Measurements from ENCODE around the gene AHCYL2. TPM values are rescaled to one million over a fixed set of nuclear protein-coding genes. Genes with fewer than 3 reads are reported as not detected.
A peak's percentile ranks its signal among the peaks of the same experiment; 100 is the strongest.

AHCYL2 gene
- total and polyA plus RNA-seq, 4 donors, result 7.9 to 19.9 (median 10.9) TPM

GRCh38 chr7:129417073-129417472 is 192.2 kb downstream of the AHCYL2 start:
- intact Hi-C loops (cut with DNase I), result no loop called here
- ATAC-seq (ENCODE audit: low FRiP score) (no peak), DNase-seq (no peak)
- Histone ChIP-seq H3K4me3 (ENCODE audit: low read length in 2 of 2) (no peak overlapping the region), H3K27me3 (ENCODE audit: control insufficient read depth in 1 of 2, insufficient read depth in 2 of 2, low read length in 1 of 2) (no peaks in the 10 kb centered on the region), H3K27ac (ENCODE audit: low read depth in 1 of 2, low read length in 2 of 2) (no peak overlapping the region), H3K36me3 (ENCODE audit: control insufficient read depth in 1 of 2, insufficient read depth in 2 of 2, low read length in 1 of 2) (no peaks in the 10 kb centered on the region), H3K4me1 (ENCODE audit: control insufficient read depth in 1 of 2, insufficient read depth in 2 of 2, low read length in 2 of 2) (no peaks in the 10 kb centered on the region), H3K9me3 (ENCODE audit: control insufficient read depth, low read length) (no peaks in the 10 kb centered on the region)
- 92 to 93% methylated on average over 5 of the region's 5 CpGs for WGBS, 2 donors

- ATAC-seq (ENCODE audit: low FRiP score), result no peak
- H3K9me3 ChIP-seq (ENCODE audit: control insufficient read depth, low read length), result no peaks in the 10 kb centered on the region
- intact Hi-C loops (cut with DNase I), result no loop called here
- 1 to 7% methylated on average over 2 of the region's 2 CpGs for WGBS, 2 donors
- DNase-seq, result no peak
- no peak overlapping the region for H3K27ac ChIP-seq (ENCODE audit: low read depth in 1 of 2, low read length in 2 of 2)
- no peak overlapping the region for H3K4me3 ChIP-seq (ENCODE audit: low read length in 2 of 2)
- peaks cover 0 to 3% of the 10 kb centered on the region in 2 donors for H3K36me3 ChIP-seq (ENCODE audit: control insufficient read depth in 1 of 2, insufficient read depth in 2 of 2, low read length in 1 of 2)
- H3K4me1 ChIP-seq (ENCODE audit: control insufficient read depth in 1 of 2, insufficient read depth in 2 of 2, low read length in 2 of 2), result no peaks in the 10 kb centered on the region
- H3K27me3 ChIP-seq (ENCODE audit: control insufficient read depth in 1 of 2, insufficient read depth in 2 of 2, low read length in 1 of 2), result no peaks in the 10 kb centered on the region
Observed at GRCh38 chr7:129421717-129422250, 197.0 kb downstream of the AHCYL2 start.

GRCh38 chr7:129422727-129423126 is 197.9 kb downstream of the AHCYL2 start:
- no peak for DNase-seq
- WGBS, 2 donors, result 97 to 99% methylated on average over 4 of the region's 4 CpGs
- no peaks in the 10 kb centered on the region for H3K9me3 ChIP-seq (ENCODE audit: control insufficient read depth, low read length)
- H3K4me3 ChIP-seq (ENCODE audit: low read length in 2 of 2), result no peak overlapping the region
- H3K36me3 ChIP-seq (ENCODE audit: control insufficient read depth in 1 of 2, insufficient read depth in 2 of 2, low read length in 1 of 2), result peaks cover 0 to 3% of the 10 kb centered on the region in 2 donors
- intact Hi-C loops (cut with DNase I), result no loop called here
- H3K27ac ChIP-seq (ENCODE audit: low read depth in 1 of 2, low read length in 2 of 2), result no peak overlapping the region
- ATAC-seq (ENCODE audit: low FRiP score), result no peak
- H3K4me1 ChIP-seq (ENCODE audit: control insufficient read depth in 1 of 2, insufficient read depth in 2 of 2, low read length in 2 of 2), result no peaks in the 10 kb centered on the region
- no peaks in the 10 kb centered on the region for H3K27me3 ChIP-seq (ENCODE audit: control insufficient read depth in 1 of 2, insufficient read depth in 2 of 2, low read length in 1 of 2)

- H3K27ac ChIP-seq (ENCODE audit: low read depth in 1 of 2, low read length in 2 of 2), result no peak overlapping the region
- intact Hi-C loops (cut with DNase I), result no loop called here
- DNase-seq (no peak), ATAC-seq (ENCODE audit: low FRiP score) (no peak)
- H3K4me1 ChIP-seq (ENCODE audit: control insufficient read depth in 1 of 2, insufficient read depth in 2 of 2, low read length in 2 of 2), result no peaks in the 10 kb centered on the region
- peaks cover 0 to 3% of the 10 kb centered on the region in 2 donors for H3K36me3 ChIP-seq (ENCODE audit: control insufficient read depth in 1 of 2, insufficient read depth in 2 of 2, low read length in 1 of 2)
- H3K9me3 ChIP-seq (ENCODE audit: control insufficient read depth, low read length), result no peaks in the 10 kb centered on the region
- no peak overlapping the region for H3K4me3 ChIP-seq (ENCODE audit: low read length in 2 of 2)
- WGBS, 2 donors, result 95 to 96% methylated on average over 2 of the region's 2 CpGs
- H3K27me3 ChIP-seq (ENCODE audit: control insufficient read depth in 1 of 2, insufficient read depth in 2 of 2, low read length in 1 of 2), result no peaks in the 10 kb centered on the region
Observed at GRCh38 chr7:129423700-129424410, 199.0 kb downstream of the AHCYL2 start.

GRCh38 chr7:129426482-129426881 is 201.7 kb downstream of the AHCYL2 start:
- ATAC-seq (ENCODE audit: low FRiP score), result no peak
- Histone ChIP-seq H3K36me3 (ENCODE audit: control insufficient read depth in 1 of 2, insufficient read depth in 2 of 2, low read length in 1 of 2) (peaks cover 0 to 3% of the 10 kb centered on the region in 2 donors), H3K4me1 (ENCODE audit: control insufficient read depth in 1 of 2, insufficient read depth in 2 of 2, low read length in 2 of 2) (no peaks in the 10 kb centered on the region), H3K27me3 (ENCODE audit: control insufficient read depth in 1 of 2, insufficient read depth in 2 of 2, low read length in 1 of 2) (no peaks in the 10 kb centered on the region), H3K9me3 (ENCODE audit: control insufficient read depth, low read length) (no peaks in the 10 kb centered on the region), H3K4me3 (ENCODE audit: low read length in 2 of 2) (no peak overlapping the region), H3K27ac (ENCODE audit: low read depth in 1 of 2, low read length in 2 of 2) (no peak overlapping the region)
- intact Hi-C loops (cut with DNase I), result no loop called here
- no peak for DNase-seq

GRCh38 chr7:129427526-129428045 is 202.8 kb downstream of the AHCYL2 start:
- ATAC-seq (ENCODE audit: low FRiP score) (no peak), DNase-seq (no peak)
- WGBS, 2 donors, result 43 to 57% methylated on average over 2 of the region's 2 CpGs
- H3K9me3 ChIP-seq (ENCODE audit: control insufficient read depth, low read length), result no peaks in the 10 kb centered on the region
- H3K27me3 ChIP-seq (ENCODE audit: control insufficient read depth in 1 of 2, insufficient read depth in 2 of 2, low read length in 1 of 2), result no peaks in the 10 kb centered on the region
- peaks cover 0 to 2% of the 10 kb centered on the region in 2 donors for H3K36me3 ChIP-seq (ENCODE audit: control insufficient read depth in 1 of 2, insufficient read depth in 2 of 2, low read length in 1 of 2)
- intact Hi-C loops (cut with DNase I), result no loop called here
- no peak overlapping the region for H3K4me3 ChIP-seq (ENCODE audit: low read length in 2 of 2)
- H3K4me1 ChIP-seq (ENCODE audit: control insufficient read depth in 1 of 2, insufficient read depth in 2 of 2, low read length in 2 of 2), result no peaks in the 10 kb centered on the region
- no peak overlapping the region for H3K27ac ChIP-seq (ENCODE audit: low read depth in 1 of 2, low read length in 2 of 2)

- H3K4me3 ChIP-seq (ENCODE audit: low read length in 2 of 2), result no peak overlapping the region
- intact Hi-C loops (cut with DNase I), result no loop called here
Observed at GRCh38 chr7:129431911-129432643, 207.2 kb downstream of the AHCYL2 start.

GRCh38 chr7:129433847-129434674 is 209.2 kb downstream of the AHCYL2 start, which contains the start of gene STRIP2:
STRIP2 (plus strand) TSS chr7:129434432; CDS start chr7:129434473, 41 bp downstream.
- Histone ChIP-seq H3K36me3 (ENCODE audit: control insufficient read depth in 1 of 2, insufficient read depth in 2 of 2, low read length in 1 of 2) (no peaks in the 10 kb centered on the region), H3K27ac (ENCODE audit: low read depth in 1 of 2, low read length in 2 of 2) (no peak within 1 kb of the TSS), H3K4me3 (ENCODE audit: low read length in 2 of 2) (peak within 1 kb of the TSS; percentile 42 to 50), H3K27me3 (ENCODE audit: control insufficient read depth in 1 of 2, insufficient read depth in 2 of 2, low read length in 1 of 2) (no peaks in the 10 kb centered on the region), H3K9me3 (ENCODE audit: control insufficient read depth, low read length) (no peaks in the 10 kb centered on the region), H3K4me1 (ENCODE audit: control insufficient read depth in 1 of 2, insufficient read depth in 2 of 2, low read length in 2 of 2) (no peaks in the 10 kb centered on the region)
- intact Hi-C loops (cut with DNase I), result no loop called here
- DNase-seq, result peak; percentile 92 to 98
- ATAC-seq (ENCODE audit: low FRiP score), result peak; percentile 98
- WGBS, 2 donors, result 0% methylated on average over 65 to 75 of the region's 75 CpGs

More at GRCh38 chr7:129431911-129432643, 207.2 kb downstream of the AHCYL2 start:
- ATAC-seq (ENCODE audit: low FRiP score), result no peak
- no peaks in the 10 kb centered on the region for H3K4me1 ChIP-seq (ENCODE audit: control insufficient read depth in 1 of 2, insufficient read depth in 2 of 2, low read length in 2 of 2)
- WGBS, 2 donors, result 83 to 88% methylated on average over 8 of the region's 8 CpGs
- H3K27me3 ChIP-seq (ENCODE audit: control insufficient read depth in 1 of 2, insufficient read depth in 2 of 2, low read length in 1 of 2), result no peaks in the 10 kb centered on the region
- H3K27ac ChIP-seq (ENCODE audit: low read depth in 1 of 2, low read length in 2 of 2), result no peak overlapping the region
- H3K36me3 ChIP-seq (ENCODE audit: control insufficient read depth in 1 of 2, insufficient read depth in 2 of 2, low read length in 1 of 2), result no peaks in the 10 kb centered on the region
- H3K9me3 ChIP-seq (ENCODE audit: control insufficient read depth, low read length), result no peaks in the 10 kb centered on the region
- DNase-seq, result no peak

Measured in aorta (tissue), 5 donors.